Measurements from ENCODE around the gene CELA1.

DNA sequence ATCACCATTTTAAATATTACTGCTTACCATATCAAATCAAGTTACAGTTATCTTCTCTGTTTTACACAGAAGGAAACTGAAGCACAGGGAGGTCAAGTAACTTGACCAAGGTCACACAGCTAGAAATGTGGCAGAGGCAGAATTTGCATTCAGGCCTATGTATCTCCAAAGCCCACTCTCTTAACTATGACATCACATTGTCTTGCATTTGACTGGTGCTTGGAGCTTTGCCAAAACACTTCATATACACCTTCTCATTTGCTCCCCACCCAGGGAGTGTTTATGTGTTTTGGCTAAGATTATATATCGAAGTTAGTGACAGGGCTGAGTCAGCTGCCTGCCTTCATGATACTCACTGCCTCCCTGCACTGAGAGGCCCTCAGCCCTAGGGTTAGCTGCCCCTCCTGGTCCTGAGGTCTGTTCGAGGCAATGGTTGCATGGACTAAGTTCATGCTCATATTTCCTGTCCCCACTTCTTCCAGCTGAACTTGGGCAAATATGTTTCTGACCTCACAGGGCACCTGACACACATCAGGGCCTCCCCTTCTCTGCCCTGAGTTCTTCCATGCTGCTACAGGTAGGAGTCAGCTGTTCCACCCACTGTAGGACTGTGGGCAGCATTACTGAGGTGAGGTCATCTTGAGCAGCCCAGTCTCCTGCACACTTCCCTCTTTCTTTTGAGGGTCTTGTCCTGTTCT is 43.0 kb upstream of the CELA1 start:
- no peak for TF ChIP-seq FOXK2 (IDR thresholded peaks at IDR 0.05)
- TF ChIP-seq ARNT2 (CRISPR knock-in tag; IDR thresholded peaks at IDR 0.05; ENCODE audit: low read depth), result no peak
- TF ChIP-seq, protein P1, sequence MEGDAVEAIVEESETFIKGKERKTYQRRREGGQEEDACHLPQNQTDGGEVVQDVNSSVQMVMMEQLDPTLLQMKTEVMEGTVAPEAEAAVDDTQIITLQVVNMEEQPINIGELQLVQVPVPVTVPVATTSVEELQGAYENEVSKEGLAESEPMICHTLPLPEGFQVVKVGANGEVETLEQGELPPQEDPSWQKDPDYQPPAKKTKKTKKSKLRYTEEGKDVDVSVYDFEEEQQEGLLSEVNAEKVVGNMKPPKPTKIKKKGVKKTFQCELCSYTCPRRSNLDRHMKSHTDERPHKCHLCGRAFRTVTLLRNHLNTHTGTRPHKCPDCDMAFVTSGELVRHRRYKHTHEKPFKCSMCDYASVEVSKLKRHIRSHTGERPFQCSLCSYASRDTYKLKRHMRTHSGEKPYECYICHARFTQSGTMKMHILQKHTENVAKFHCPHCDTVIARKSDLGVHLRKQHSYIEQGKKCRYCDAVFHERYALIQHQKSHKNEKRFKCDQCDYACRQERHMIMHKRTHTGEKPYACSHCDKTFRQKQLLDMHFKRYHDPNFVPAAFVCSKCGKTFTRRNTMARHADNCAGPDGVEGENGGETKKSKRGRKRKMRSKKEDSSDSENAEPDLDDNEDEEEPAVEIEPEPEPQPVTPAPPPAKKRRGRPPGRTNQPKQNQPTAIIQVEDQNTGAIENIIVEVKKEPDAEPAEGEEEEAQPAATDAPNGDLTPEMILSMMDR (CRISPR knock-in tag; IDR thresholded peaks at IDR 0.05), result no peak
- TF ChIP-seq TEAD2 (CRISPR knock-in tag; IDR thresholded peaks at IDR 0.05), result no peak
- TF ChIP-seq, protein P2, sequence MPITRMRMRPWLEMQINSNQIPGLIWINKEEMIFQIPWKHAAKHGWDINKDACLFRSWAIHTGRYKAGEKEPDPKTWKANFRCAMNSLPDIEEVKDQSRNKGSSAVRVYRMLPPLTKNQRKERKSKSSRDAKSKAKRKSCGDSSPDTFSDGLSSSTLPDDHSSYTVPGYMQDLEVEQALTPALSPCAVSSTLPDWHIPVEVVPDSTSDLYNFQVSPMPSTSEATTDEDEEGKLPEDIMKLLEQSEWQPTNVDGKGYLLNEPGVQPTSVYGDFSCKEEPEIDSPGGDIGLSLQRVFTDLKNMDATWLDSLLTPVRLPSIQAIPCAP (CRISPR knock-in tag; IDR thresholded peaks at IDR 0.05; ENCODE audit: low read depth), result no peak
- no peak for TF ChIP-seq POLR2A (IDR thresholded peaks at IDR 0.05; ENCODE audit: insufficient read depth in 1 of 2, low read depth in 2 of 2, low read length in 2 of 2)
- no peak for TF ChIP-seq MYNN (CRISPR knock-in tag; IDR thresholded peaks at IDR 0.05; ENCODE audit: low read depth)

Measured in HepG2 (cell line).